GM12878 (cell line): Measurements from ENCODE around the gene UNC5B. TPM values are rescaled to one million over a fixed set of nuclear protein-coding genes. Genes with fewer than 3 reads are reported as not detected.

Experiments
- ATAC-seq: fragments of 200-7000 bp; cut with Tn5 transposase; 3 replicates; pipeline ENCODE4 v1.9.1; 2020; ENCODE audit warnings: mild to moderate bottlenecking, moderate library complexity
- BruUV-seq: library from RNA; stranded (reverse); fragments of 400-500 nt; replicated peaks from 2 replicates; lab custom pipeline; 2021; lab: Mats Ljungman, UMichigan
- CTCF ChIA-PET: fragments of 300-600 bp; sonication (Branson Sonifier 250); formaldehyde crosslinking; extraction: SDS; loops from one replicate; lab custom pipeline; 2021; ENCODE audit warnings: inconsistent platforms; lab: Yijun Ruan, JAX
- POLR2A ChIA-PET: fragments of 350-600 bp; formaldehyde crosslinking; extraction: SDS; loops from one replicate; lab custom pipeline; 2021; ENCODE audit warnings: inconsistent platforms; lab: Charles Lee
- RAD21 ChIA-PET: fragments of 300-600 bp; sonication (Branson Sonifier 250); formaldehyde crosslinking; loops from one replicate; lab custom pipeline; 2023; ENCODE audit warnings: antibody characterized with exemption; ENCODE audit not compliant: unreplicated experiment; lab: Charles Lee
- SMC1A ChIA-PET: fragments of 300-600 bp; sonication (Branson Sonifier 250); formaldehyde crosslinking; loops from one replicate; lab custom pipeline; 2023; ENCODE audit not compliant: unreplicated experiment, uncharacterized antibody; lab: Charles Lee
- DNase-seq: peaks from one replicate; pipeline ENCODE4 v3.0.0-alpha.2; 2011; ENCODE audit warnings: low read depth, low spot score
- FAIRE-seq: peaks from 3 replicates; lab custom pipeline; 2011; peaks lifted over from hg19 to GRCh38; lab: Jason Lieb, UNC
- H2AFZ ChIP-seq: 2 replicates; pipeline ENCODE4 v1.6.0; 2011; ENCODE audit warnings: low read depth, low read length, control low read depth; ENCODE audit not compliant: control insufficient read depth
- H3K27ac ChIP-seq: 2 replicates; pipeline ENCODE4 v1.5.1; 2011; ENCODE audit warnings: control low read depth; ENCODE audit not compliant: control insufficient read depth, insufficient read depth
- H3K27me3 ChIP-seq, 2 experiments: replicated peaks in 1 of 2; 2 replicates each; pipeline versions ENCODE4 v1.6.0 to v1.6.1; 2011; ENCODE audit warnings: low read length in 1 of 2; ENCODE audit not compliant: control insufficient read depth in 2 of 2, insufficient read depth in 2 of 2
- H3K36me3 ChIP-seq, 2 experiments: 2 replicates each; pipeline ENCODE4 v1.5.1; 2011; ENCODE audit warnings: low read length in 1 of 2; ENCODE audit not compliant: control insufficient read depth in 2 of 2, insufficient read depth in 2 of 2
- H3K4me1 ChIP-seq: 2 replicates; pipeline ENCODE4 v1.6.1; 2011; ENCODE audit warnings: mild to moderate bottlenecking, low read length, moderate library complexity, mixed read lengths; ENCODE audit not compliant: control insufficient read depth, insufficient read depth
- H3K4me2 ChIP-seq: 2 replicates; pipeline ENCODE4 v1.6.0; 2011; ENCODE audit warnings: control low read depth; ENCODE audit not compliant: control insufficient read depth, insufficient read depth
- H3K4me3 ChIP-seq: fragments of 200-600 bp; sonication (generic); 2 replicates; pipeline ENCODE4 v1.5.1; 2016
- H3K79me2 ChIP-seq: 2 replicates; pipeline ENCODE4 v1.6.0; 2011; ENCODE audit warnings: low read length; ENCODE audit not compliant: control insufficient read depth, insufficient read depth
- H3K9ac ChIP-seq: 2 replicates; pipeline ENCODE4 v1.8.0; 2011; ENCODE audit warnings: low read length, control low read depth, mixed read lengths; ENCODE audit not compliant: control insufficient read depth, insufficient read depth
- H3K9me3 ChIP-seq: replicated peaks from 3 replicates; pipeline ENCODE4 v1.5.1; 2011; ENCODE audit warnings: mild to moderate bottlenecking, low read length; ENCODE audit not compliant: control insufficient read depth, insufficient read depth
- H4K20me1 ChIP-seq: 2 replicates; pipeline ENCODE4 v1.6.0; 2011; ENCODE audit not compliant: control insufficient read depth, insufficient read depth
- BHLHE40 ChIP-seq, 2 experiments: fragments of 450-650 bp in 1 of 2; IDR thresholded peaks; 2 replicates each; pipeline ENCODE4 v1.6.1; 2011 to 2017; ENCODE audit warnings: low read depth in 2 of 2, borderline replicate concordance in 1 of 2, improper control_type of control experiment in 1 of 2, low read length in 1 of 2, mild to moderate bottlenecking in 1 of 2
- CEBPB ChIP-seq, 2 experiments: fragments of 150-350 bp in 1 of 2; IDR thresholded peaks; 2 replicates each; pipeline ENCODE4 v1.6.1; 2012 to 2014; ENCODE audit warnings: low read depth in 2 of 2, low read length in 2 of 2, borderline replicate concordance in 1 of 2, inconsistent platforms in 1 of 2
- HDGF ChIP-seq: fragments of 450-650 bp; IDR thresholded peaks from 2 replicates; pipeline ENCODE4 v1.6.1; 2016; ENCODE audit warnings: antibody characterized with exemption
- IKZF1 ChIP-seq: fragments of 450-650 bp; conservative IDR thresholded peaks from 2 replicates; pipeline ENCODE4 v1.6.1; 2017; ENCODE audit warnings: antibody characterized with exemption, mild to moderate bottlenecking
- IKZF2 ChIP-seq, 2 experiments: fragments of 450-650 bp; IDR thresholded peaks; 2 replicates each; pipeline ENCODE4 v1.6.1; 2017; ENCODE audit warnings: mild to moderate bottlenecking in 2 of 2, moderate library complexity in 2 of 2
- MTA2 ChIP-seq: fragments of 450-650 bp; IDR thresholded peaks from 2 replicates; pipeline ENCODE4 v1.6.1; 2016; ENCODE audit warnings: low read depth, mild to moderate bottlenecking, moderate library complexity
- NR2F1 ChIP-seq: fragments of 450-650 bp; conservative IDR thresholded peaks from 2 replicates; pipeline ENCODE4 v1.6.1; 2017; ENCODE audit warnings: mild to moderate bottlenecking
- RFX5 ChIP-seq: IDR thresholded peaks from 2 replicates; pipeline ENCODE4 v1.6.1; 2011; ENCODE audit warnings: low read depth, low read length, improper control_type of control experiment
- SPI1 ChIP-seq: IDR thresholded peaks from 2 replicates; pipeline ENCODE4 v1.6.1; 2011; ENCODE audit warnings: low read depth, mild to moderate bottlenecking, low read length, moderate library complexity, borderline replicate concordance; ENCODE audit not compliant: insufficient read depth
- WGBS: methylation state at CpG from one replicate; pipeline ENCODE4 v1.1.6; 2016; ENCODE audit warnings: low lambda C conversion rate; ENCODE audit not compliant: insufficient replicate concordance, insufficient coverage; ENCODE audit errors: missing lambda C conversion rate; 5-methylcytosine and 5-hydroxymethylcytosine counted together
- in situ Hi-C: fragments of 300-500 bp; cut with MboI; formaldehyde crosslinking; loops from 9 replicates; pipeline ENCODE4 v1.14.3; 2018; ENCODE audit warnings: mixed read lengths
- intact Hi-C: fragments of 100-400 bp; cut with micrococcal nuclease; formaldehyde crosslinking; loops from one replicate; pipeline ENCODE4 v1.14.2; 2022; ENCODE audit not compliant: unreplicated experiment
- polyA plus RNA-seq, 11 experiments: library from polyadenylated mRNA; depleted of rRNA in 4 of 11; unstranded in 6 of 11; stranded (reverse) in 5 of 11; fragments of >200 nt; fragmentation: Nextera tagmentation in 4 of 11; fragmentation: Illumina TruSeq in 1 of 11; extraction: Ambion mirVana in 4 of 11; extraction: Trizol in 1 of 11; gene quantifications; 1 replicate in 1 of 11; 2 replicates in 10 of 11; pipeline versions ENCODE4 v1.2.1 to v1.2.3, GENCODE V29; 2011 to 2016; ENCODE audit warnings: inconsistent platforms in 2 of 11, missing spikeins in 2 of 11, low read depth in 1 of 11
- total RNA-seq, 4 experiments: library from RNA; depleted of rRNA in 3 of 4; stranded (reverse); fragments of >200 nt in 3 of 4; fragmentation: Illumina TruSeq in 1 of 4; extraction: Trizol in 1 of 4; gene quantifications; 2 replicates each; pipeline versions ENCODE4 v1.2.1 to v1.2.3, GENCODE V29; 2013 to 2021
- TF ChIP-seq, protein P1 (sequence below): fragments of 450-650 bp; IDR thresholded peaks from 2 replicates; pipeline ENCODE4 v1.6.1; 2017; ENCODE audit warnings: low read depth, mild to moderate bottlenecking, moderate library complexity

UNC5B gene
- total and polyA plus RNA-seq, 10 of the 15 experiments (the other 5 are each of a cell fraction or from before 2014, with no cell fraction given): 0.03 to 0.08 TPM; not detected in 8

DNA sequence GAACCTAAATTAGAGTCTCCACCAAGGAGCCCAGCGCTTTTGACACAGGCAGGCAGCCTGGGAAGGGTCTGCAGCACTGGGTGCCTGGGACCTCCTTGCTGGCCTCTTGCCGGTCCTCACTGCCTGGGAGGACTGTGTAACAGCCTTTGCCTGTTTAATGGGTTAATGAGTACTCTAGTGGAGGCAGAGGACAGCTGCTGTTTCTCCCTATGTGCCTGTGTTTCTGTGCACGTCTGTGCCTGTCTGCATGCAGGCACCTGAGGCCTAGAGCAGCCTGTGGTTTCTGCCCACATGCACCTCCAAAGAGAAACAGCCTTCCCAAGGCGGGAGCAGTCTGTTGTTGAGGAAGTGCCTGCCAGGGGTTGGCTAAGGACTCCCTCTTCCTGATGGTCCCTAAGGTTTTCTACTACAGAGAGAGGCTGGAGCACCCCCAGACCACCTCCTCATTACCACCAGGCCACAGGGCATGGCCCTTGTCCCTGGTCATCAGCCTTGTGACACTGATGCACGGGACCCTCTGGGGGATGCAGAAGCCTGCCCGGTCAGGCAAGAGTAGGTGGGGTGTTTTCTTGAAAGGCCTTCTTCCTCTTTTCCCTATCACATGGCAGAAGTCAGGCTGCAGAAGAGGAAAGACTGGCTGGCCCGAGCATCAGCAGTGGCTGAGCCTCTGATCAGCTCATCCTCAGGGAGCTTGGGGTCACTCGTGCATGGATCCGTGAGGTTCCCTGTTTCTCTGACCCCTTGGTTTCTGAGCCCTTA is 120.9 kb downstream of the UNC5B start:
- 38% methylated on average over 9 of the region's 9 CpGs for WGBS
- CTCF ChIA-PET: interaction anchor here (1.0 kb wide), 1 partner anchor 365 kb away, joined by 4 read pairs; no protein-coding TSS in a partner anchor
- no peak overlapping the region for H3K27ac ChIP-seq
- H3K4me2 ChIP-seq: no peak overlapping the region
- POLR2A ChIA-PET: interaction anchor here (1.3 kb wide), 1 partner anchor 43 kb away, joined by 3 read pairs; no protein-coding TSS in a partner anchor
- no peaks in the 10 kb centered on the region for H4K20me1 ChIP-seq
- H3K36me3 ChIP-seq: no peaks in the 10 kb centered on the region
- no peak overlapping the region for H3K9ac ChIP-seq
- peaks cover 7% of the 10 kb centered on the region for H3K4me1 ChIP-seq
- H3K27me3 ChIP-seq: no peaks in the 10 kb centered on the region
- TF ChIP-seq NR2F1 (peak; percentile 35), CEBPB (IDR thresholded peaks at IDR 0.05; ENCODE audit: borderline replicate concordance in 1 of 2, low read depth in 2 of 2, low read length in 2 of 2) (no peak), BHLHE40 (IDR thresholded peaks at IDR 0.05; ENCODE audit: borderline replicate concordance in 1 of 2, low read depth in 2 of 2, low read length in 1 of 2) (peak; percentile 41 to 74; a peak in 3 of 4 replicates), MTA2 (peak; percentile 40; the same call in 1 of the 2 replicates), HDGF (peak; percentile 52; the same call in 1 of the 2 replicates), SPI1 (peak; percentile 56; the same call in 1 of the 2 replicates), IKZF2 (IDR thresholded peaks at IDR 0.05) (peak; percentile 46 to 55; a peak in 2 of 4 replicates), RFX5 (no peak), IKZF1 (peak; percentile 71)
- TF ChIP-seq, protein P1, sequence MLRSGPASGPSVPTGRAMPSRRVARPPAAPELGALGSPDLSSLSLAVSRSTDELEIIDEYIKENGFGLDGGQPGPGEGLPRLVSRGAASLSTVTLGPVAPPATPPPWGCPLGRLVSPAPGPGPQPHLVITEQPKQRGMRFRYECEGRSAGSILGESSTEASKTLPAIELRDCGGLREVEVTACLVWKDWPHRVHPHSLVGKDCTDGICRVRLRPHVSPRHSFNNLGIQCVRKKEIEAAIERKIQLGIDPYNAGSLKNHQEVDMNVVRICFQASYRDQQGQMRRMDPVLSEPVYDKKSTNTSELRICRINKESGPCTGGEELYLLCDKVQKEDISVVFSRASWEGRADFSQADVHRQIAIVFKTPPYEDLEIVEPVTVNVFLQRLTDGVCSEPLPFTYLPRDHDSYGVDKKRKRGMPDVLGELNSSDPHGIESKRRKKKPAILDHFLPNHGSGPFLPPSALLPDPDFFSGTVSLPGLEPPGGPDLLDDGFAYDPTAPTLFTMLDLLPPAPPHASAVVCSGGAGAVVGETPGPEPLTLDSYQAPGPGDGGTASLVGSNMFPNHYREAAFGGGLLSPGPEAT: peak; percentile 44; the same call in 1 of the 2 replicates
- peak; percentile 68 for FAIRE-seq
- no peaks in the 10 kb centered on the region for H3K79me2 ChIP-seq
- peak; percentile 57 for ATAC-seq
- no peak overlapping the region for H2AFZ ChIP-seq
- no peak for DNase-seq
- BruUV-seq: no TSS peak
- intact Hi-C loops (no loop called here), in situ Hi-C loops (no loop called here)
- SMC1A ChIA-PET: interaction anchor here (0.9 to 2.4 kb wide), 3 partner anchors 40 to 364 kb away, joined by 3 to 8 read pairs (median 8); no protein-coding TSS in a partner anchor
- H3K9me3 ChIP-seq: no peaks in the 10 kb centered on the region
- no peak overlapping the region for H3K4me3 ChIP-seq
- RAD21 ChIA-PET: interaction anchor here (0.8 kb wide), 1 partner anchor 39 kb away, joined by 3 read pairs; no protein-coding TSS in a partner anchor
